ENCODE measurements around the gene CITED2.

CITED2 gene

GRCh38 chr6:139388384-139388783 lies 13.9 kb upstream of the CITED2 start:
- in situ Hi-C loops (cut with MboI; ENCODE audit: low sequenced_read_pairs) = loop anchor here (25.0 kb wide), 2 partner anchors 249 to 374 kb away; no protein-coding TSS in a partner anchor

DNA sequence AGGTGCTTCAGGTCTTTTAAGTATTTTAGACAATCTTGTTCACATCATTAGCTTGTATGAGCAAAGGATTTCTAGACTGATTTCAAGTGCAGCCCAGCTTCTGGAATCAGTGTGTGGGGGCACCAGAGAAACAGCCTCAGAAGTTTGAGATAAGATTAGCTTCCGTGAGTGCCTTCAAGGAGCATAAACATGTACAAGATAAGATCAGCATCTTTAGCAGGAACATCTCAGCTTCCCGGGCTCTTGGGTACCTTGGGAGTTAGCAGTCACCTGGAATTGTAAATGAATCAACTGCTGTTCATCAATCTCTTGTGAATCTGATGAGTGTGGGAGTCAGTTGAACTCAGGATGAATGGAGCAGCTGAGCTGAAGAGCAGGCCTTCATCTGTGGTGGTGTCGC lies 12.0 kb upstream of the CITED2 start:
- in situ Hi-C loops (cut with MboI; ENCODE audit: low sequenced_read_pairs) = loop anchor here (25.0 kb wide), 2 partner anchors 251 to 376 kb away; no protein-coding TSS in a partner anchor

DNA sequence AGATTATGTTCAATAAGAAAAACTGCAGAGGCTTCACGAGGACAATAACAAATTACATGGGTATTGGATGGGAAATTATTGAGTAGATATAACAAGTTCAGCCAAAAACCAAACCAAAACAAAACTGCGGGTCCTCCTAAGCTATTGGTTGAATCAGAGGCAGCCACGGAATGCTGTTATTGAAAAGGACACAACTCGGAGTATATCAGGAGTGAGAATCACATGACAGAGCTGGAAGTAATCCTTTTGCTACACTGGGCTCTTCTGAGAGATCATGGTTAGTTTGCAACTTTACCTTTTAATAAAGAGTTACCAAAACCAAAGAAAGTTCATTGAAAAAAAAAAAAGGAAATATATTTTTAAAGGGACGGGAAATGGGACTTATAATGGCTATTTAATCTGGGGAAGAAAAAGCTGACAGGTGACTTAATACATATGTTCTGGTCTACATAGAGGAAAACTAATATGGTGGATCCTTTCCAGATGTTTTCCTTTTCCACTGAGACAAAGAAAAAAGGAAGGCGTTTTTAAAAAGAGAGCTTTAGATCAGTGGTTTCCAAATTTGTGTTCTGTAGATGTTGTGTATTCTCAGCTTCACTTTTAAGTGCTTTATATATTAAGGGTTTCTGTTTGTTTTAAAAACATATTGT lies 6.9 kb upstream of the CITED2 start:
- in situ Hi-C loops (cut with MboI; ENCODE audit: low sequenced_read_pairs) = loop anchor here (25.0 kb wide), 2 partner anchors 256 to 381 kb away; no protein-coding TSS in a partner anchor

DNA sequence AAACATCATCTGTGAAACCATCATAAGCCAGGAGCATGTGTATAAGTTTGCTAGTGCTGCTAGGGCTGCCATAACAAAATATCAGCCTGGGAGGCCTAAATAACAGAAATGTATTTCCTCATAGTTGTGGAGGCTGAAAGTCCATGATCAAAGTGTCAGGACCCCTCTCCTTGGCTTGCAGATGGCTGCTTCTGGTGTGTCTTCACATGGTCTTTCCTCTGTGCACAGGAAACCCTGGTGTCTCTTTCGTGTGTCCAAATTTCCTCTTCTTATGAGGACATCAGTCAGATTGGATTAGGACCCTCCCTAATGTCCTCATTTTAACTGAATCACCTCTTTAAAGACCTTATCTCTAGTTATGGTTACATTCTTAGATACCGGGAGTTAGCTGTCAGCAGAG lies 6.2 kb upstream of the CITED2 start:
- in situ Hi-C loops (cut with MboI; ENCODE audit: low sequenced_read_pairs) = loop anchor here (25.0 kb wide), 2 partner anchors 257 to 382 kb away; no protein-coding TSS in a partner anchor

- in situ Hi-C loops (cut with MboI; ENCODE audit: low sequenced_read_pairs) = loop anchor here (25.0 kb wide), 2 partner anchors 257 to 382 kb away; no protein-coding TSS in a partner anchor
Observed at GRCh38 chr6:139380168-139380567, 5.7 kb upstream of the CITED2 start.

DNA sequence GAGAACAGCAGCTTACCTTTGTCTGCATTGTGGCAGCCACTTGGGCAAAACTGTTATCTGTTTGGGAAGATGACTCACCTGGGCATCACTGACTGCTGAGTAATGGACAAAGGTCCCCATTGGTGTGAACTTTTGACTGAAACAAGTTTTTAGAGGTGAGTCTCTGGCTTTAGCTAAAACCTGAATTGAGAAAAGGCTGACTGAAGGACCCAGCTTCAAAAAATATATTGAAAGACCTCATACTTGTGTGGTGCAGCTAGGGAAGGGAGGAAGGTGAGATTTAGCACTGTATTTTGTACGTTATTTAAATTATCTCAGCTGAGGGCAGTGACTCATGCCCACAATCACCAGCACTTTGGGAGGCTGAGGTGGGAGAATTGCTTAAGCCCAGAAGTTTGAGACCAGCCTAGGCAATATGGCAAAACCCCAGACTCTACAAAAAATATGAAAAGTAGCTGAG lies 4.5 kb upstream of the CITED2 start:
- in situ Hi-C loops (cut with MboI; ENCODE audit: low sequenced_read_pairs) = loop anchor here (25.0 kb wide), 2 partner anchors 258 to 383 kb away; no protein-coding TSS in a partner anchor

DNA sequence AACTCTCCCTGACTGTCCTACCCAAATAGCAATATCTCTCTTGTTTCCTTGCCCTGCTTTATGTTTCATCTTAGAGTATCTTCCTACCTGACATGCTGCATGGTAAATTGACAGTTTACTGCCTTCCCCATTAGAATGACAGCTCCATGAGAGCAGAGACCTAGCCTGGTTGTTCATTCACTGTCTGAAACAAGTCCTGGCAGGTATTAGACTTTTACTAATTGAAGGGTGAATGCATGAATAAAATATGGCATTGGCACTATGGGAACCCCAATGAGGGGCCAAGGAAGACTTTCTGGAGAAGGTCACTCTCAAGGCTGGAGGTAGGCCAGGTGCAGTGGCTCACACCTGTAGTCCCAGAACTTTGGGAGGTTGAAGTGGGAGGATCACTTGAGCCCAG lies 3.8 kb upstream of the CITED2 start:
- in situ Hi-C loops (cut with MboI; ENCODE audit: low sequenced_read_pairs) = loop anchor here (25.0 kb wide), 2 partner anchors 259 to 384 kb away; no protein-coding TSS in a partner anchor

DNA sequence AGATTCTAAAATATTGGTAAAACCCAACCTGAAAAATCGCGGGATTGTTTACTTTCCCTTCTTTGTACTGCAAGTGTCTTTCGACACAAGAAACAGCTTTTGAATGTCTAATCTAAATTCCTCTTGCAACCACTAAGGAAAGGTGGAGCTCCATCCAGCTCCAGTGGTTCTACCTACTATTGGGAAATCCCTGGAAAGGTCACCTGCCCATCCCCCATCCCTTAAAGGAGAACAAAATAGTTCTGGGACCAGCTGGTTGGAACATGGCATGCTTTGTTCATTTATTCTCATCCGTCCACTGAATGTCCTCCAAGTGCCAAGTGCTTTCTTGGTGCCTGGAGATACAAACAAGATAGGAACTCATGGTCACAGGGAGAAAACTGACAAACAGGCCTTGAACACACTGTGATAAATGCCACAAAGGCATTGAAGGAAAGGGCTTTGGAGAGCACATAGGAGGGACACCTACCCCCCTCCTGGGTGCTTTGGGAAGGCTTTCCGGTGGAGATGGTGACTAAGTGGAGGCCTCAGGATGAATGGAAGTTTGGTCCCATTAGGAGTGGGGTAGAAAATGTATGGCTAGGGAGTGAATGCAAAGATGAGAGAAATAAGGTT lies 2.3 kb upstream of the CITED2 start:
- in situ Hi-C loops (cut with MboI; ENCODE audit: low sequenced_read_pairs) = loop anchor here (25.0 kb wide), 2 partner anchors 261 to 386 kb away; no protein-coding TSS in a partner anchor

DNA sequence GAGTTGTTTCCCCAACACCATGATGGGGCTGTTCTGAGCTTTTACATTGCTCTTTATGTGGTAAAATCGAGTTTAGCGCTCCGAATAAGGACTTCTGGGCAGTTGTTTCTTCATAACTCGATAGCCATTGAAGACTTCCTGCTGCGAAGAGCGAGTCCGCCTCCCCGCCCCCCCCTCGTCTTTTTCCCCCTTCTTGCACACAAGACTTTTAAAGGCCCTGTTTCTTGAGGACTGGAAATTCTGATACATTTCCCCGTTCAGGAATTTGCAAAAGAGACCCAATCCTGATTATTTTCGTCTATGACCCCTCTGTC lies 1.5 kb upstream of the CITED2 start:
- in situ Hi-C loops (cut with MboI; ENCODE audit: low sequenced_read_pairs) = loop anchor here (25.0 kb wide), 2 partner anchors 261 to 386 kb away; no protein-coding TSS in a partner anchor

DNA sequence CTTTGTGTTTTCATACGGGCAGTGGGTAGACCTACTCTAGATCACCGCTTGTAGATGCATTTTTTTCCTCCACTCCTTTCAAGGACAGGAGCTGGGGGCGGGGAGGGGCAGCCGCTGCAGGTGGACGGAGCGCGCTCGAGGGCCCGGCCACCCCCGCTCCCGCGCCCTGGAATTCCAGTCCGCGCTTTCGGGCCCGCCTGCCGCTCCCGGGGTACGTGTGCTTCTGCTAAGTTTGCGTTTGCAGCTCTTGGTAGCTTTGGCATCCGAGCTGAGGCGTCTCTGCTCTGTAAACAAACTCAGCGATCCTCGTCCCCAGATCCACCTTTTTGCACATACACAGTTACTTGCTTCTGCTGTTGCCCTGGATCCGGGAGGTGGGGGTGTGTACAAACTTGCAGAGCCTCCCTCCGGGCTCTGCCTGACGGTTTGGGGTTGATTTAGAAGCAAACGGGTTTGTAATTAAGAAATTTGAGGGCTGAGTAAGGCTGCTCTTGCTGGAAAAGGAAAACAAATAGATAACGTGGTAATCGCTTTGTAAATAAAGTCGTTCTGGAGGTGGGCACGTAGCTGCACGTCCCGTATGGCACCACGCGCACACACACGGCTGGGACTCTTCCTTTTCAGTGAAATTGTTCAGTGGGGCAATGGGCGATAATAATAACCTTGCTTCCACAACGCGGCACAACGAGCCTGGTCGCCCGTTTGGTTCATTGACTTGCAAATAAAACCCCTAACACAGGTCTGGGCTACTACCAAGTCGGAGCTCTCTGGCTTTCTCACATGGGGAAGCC lies 973 bp upstream of the CITED2 start:
- in situ Hi-C loops (cut with MboI; ENCODE audit: low sequenced_read_pairs) = loop anchor here (25.0 kb wide), 2 partner anchors 262 to 387 kb away; no protein-coding TSS in a partner anchor

DNA sequence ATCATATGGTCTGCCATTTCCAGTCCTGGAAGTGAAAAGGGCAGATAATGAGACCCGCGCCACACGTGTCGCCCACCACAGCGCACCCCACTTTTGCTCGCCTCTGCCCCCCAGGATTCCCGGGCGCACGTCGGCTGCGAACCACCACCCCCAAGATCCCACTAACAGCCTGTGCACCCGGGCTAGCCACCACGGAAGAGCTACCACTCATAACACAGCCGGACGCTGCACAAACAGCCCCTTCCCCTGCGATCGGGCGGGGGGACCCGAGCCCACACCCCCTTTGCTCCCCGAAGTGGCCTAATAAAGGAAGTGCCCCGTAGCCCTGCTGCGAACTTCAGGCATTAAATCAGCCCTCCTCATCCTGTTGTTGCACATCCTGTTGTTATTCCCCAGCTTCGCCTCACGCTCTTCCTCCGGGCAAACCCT lies 506 bp downstream of the CITED2 start:
- in situ Hi-C loops (cut with MboI; ENCODE audit: low sequenced_read_pairs) = loop anchor here (25.0 kb wide), 1 partner anchor 562 kb away; no protein-coding TSS in a partner anchor

- in situ Hi-C loops (cut with MboI; ENCODE audit: low sequenced_read_pairs) = loop anchor here (25.0 kb wide), 1 partner anchor 561 kb away; no protein-coding TSS in a partner anchor
Observed at GRCh38 chr6:139373154-139373927, 1.1 kb downstream of the CITED2 start.

DNA sequence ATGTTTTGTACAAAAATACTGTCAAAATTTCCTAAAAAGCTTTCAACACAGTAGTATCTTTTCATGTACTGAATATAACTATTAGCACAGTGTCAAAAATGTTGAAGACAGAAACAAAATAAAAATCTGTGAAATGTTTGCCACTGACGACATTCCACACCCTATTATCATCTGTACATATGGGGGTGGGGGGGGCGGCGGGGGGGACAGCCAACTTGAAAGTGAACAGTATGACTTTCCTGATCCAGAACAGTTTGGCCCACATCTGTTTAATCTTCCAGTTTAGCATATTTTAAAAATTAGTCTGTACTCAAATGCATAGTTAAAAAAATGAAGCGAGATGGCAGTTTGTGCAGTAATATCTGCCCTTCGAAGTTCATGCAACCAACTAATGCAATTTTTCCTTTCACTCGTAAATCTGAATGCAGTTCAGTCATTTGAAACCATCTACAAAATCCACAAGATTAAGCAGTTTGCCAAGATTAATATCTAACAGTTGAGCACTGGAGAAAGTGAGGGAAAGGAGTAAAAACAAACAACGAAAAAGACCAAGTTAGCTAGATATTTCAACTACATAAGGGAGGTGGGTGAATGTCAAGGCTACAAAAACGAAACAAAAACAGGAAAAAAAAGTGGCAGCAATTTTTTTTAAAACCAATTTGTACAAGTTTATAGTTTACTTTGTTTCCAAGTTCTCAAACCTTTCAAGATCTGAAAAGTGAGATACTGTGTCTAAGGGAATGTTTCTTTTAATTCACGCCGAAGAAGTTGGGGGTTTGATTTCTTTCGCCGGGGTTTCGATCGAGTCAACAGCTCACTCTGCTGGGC lies 1.9 kb downstream of the CITED2 start:
- in situ Hi-C loops (cut with MboI; ENCODE audit: low sequenced_read_pairs) = loop anchor here (25.0 kb wide), 1 partner anchor 560 kb away; no protein-coding TSS in a partner anchor

GRCh38 chr6:139371421-139372203 lies 2.8 kb downstream of the CITED2 start:
- in situ Hi-C loops (cut with MboI; ENCODE audit: low sequenced_read_pairs) = loop anchor here (25.0 kb wide), 1 partner anchor 559 kb away; no protein-coding TSS in a partner anchor

DNA sequence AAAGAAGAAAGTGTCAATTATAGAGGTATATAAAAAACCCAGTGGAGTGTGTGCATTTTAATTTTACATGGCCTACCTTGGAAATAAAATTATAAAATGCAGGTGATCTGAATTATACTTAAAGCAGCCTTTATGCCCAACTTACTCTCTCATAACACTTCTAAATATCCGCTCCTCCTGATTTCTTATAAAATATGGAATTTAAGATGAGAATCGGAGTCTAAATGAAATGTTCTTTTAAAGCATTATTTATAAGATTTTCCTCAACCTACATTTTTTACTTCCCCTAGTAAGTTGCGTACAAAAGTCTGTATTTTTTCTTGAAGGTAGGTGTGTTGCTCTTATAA lies 3.5 kb downstream of the CITED2 start:
- in situ Hi-C loops (cut with MboI; ENCODE audit: low sequenced_read_pairs) = loop anchor here (25.0 kb wide), 1 partner anchor 559 kb away; no protein-coding TSS in a partner anchor

- in situ Hi-C loops (cut with MboI; ENCODE audit: low sequenced_read_pairs) = loop anchor here (25.0 kb wide), 1 partner anchor 558 kb away; no protein-coding TSS in a partner anchor
Observed at GRCh38 chr6:139370283-139370998, 4.0 kb downstream of the CITED2 start.

DNA sequence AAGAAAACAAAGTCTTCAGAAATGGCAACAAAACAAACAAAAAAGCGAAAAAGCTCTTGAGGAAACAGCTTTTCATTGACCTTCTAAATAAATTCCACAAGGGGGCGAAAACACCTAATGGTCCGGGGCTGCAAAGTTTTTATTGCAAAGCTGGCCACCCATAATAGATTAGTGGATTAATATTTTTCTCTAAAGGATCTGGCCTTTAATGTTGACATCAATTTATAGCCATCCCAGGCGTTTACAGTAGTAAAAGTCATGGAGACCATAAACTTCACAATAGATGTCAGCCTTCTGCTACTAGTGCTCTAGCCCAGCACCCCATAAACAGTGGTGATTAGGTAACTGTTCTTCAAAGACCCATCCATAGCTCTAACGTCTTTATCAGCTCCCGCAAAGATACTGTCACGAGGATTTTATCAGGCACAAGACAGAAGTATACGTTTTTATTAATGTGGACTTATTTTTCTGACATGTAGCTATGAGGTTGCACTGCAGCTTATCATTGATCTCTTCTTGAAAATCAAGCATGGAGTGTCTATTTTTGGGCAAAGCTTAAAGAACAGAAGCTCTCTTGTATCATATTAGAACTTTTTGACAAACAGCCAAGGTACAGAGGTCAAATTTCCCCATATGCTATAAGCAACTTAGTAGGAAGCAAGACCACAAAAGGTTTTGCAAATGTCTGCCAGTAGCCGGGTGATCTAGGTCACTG lies 4.7 kb downstream of the CITED2 start:
- in situ Hi-C loops (cut with MboI; ENCODE audit: low sequenced_read_pairs) = loop anchor here (10.0 to 25.0 kb wide), 3 partner anchors 145 to 557 kb away; no protein-coding TSS in a partner anchor
